GM13977 (cell line): ENCODE measurements around the gene RAB4A.

Source experiments
- DNase-seq: peaks from one replicate; pipeline ENCODE4 v3.0.0; 2012; ENCODE audit warnings: low spot score
- in situ Hi-C: fragments of 300-500 bp; cut with MboI; formaldehyde crosslinking; loops from one replicate; pipeline ENCODE4 v1.12.0; 2022; ENCODE audit warnings: low sequenced_read_pairs, low pct_unique_long_range_greater_than_20kb, mixed read lengths, inconsistent platforms; ENCODE audit not compliant: unreplicated experiment
- TF ChIP-seq, protein P1 (sequence below): IDR thresholded peaks from 2 replicates; pipeline ENCODE4 v1.5.1; 2012; ENCODE audit warnings: mild to moderate bottlenecking, control low read depth; ENCODE audit not compliant: insufficient read depth; ENCODE audit errors: extremely low read depth, missing control alignments

Gene RAB4A

DNA sequence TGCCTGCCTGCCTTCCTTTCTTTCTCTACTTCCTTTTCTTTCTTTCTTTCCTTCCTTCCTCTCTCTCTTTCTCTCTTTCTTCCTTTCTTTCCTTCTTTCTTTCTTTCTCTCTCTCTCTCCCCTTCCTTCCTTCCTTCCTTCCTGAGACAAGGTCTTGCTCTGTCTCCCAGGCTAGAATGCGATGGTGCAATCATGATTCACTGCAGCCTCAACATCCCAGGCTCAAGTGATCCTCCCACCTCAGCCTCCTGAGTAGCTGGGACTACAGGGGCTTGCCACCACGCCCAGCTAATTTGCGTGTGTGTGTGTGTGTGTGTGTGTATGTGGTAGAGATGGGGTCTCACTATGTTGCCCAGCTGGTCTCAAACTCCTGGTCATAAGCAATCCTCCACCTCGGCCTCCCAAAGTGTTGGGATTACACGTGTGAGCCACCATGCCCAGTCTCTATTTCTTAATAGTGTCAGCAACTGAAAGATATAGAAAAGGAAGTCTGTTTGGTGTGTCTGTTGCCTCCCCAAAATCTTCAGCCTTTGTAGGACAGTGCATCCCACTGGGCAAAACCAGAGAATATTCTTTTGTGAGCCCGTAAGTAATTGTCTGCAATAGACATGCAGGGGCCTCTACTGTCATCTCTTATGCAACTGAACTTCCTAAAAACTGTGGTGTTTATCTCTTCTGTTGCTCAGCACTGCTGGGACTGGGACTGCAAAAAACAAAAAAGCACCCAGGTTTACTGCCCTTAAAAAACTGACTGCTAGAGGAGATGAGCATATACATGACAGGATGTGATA lies 20.9 kb upstream of the RAB4A start:
- no peak for DNase-seq
- in situ Hi-C loops, result loop anchor here (10.0 to 25.0 kb wide), 2 partner anchors 255 to 1062 kb away; partner anchors contain the start of gene NUP133
- TF ChIP-seq, protein P1, sequence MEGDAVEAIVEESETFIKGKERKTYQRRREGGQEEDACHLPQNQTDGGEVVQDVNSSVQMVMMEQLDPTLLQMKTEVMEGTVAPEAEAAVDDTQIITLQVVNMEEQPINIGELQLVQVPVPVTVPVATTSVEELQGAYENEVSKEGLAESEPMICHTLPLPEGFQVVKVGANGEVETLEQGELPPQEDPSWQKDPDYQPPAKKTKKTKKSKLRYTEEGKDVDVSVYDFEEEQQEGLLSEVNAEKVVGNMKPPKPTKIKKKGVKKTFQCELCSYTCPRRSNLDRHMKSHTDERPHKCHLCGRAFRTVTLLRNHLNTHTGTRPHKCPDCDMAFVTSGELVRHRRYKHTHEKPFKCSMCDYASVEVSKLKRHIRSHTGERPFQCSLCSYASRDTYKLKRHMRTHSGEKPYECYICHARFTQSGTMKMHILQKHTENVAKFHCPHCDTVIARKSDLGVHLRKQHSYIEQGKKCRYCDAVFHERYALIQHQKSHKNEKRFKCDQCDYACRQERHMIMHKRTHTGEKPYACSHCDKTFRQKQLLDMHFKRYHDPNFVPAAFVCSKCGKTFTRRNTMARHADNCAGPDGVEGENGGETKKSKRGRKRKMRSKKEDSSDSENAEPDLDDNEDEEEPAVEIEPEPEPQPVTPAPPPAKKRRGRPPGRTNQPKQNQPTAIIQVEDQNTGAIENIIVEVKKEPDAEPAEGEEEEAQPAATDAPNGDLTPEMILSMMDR, result no peak

DNA sequence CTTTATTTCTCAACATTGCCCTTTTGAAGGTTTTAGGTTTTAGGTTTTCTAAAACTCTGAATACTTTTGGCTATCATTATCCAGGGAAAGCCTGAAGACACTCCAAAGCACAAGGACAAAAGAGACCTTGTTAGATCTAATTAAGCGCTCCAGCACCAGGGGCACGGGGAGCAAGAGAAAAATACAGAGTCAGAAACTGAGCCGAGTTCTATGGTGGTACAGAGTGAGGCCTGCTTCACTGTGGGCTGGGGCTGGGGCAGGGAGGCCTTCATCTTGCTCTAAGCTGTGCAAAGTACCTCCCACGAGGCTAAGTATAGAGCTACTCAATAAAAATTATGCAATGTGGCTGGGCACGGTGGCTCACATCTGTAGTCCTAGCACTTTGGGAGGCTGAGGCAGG lies 19.7 kb upstream of the RAB4A start:
- DNase-seq, result no peak
- in situ Hi-C loops, result loop anchor here (10.0 to 25.0 kb wide), 2 partner anchors 254 to 1061 kb away; partner anchors contain the start of gene NUP133
- TF ChIP-seq, protein P1, result no peak

GRCh38 chr1:229252228-229252984 lies 18.5 kb upstream of the RAB4A start:
- TF ChIP-seq, protein P1, result no peak
- in situ Hi-C loops, result loop anchor here (10.0 to 25.0 kb wide), 2 partner anchors 252 to 1060 kb away; partner anchors contain the start of gene NUP133
- no peak for DNase-seq

DNA sequence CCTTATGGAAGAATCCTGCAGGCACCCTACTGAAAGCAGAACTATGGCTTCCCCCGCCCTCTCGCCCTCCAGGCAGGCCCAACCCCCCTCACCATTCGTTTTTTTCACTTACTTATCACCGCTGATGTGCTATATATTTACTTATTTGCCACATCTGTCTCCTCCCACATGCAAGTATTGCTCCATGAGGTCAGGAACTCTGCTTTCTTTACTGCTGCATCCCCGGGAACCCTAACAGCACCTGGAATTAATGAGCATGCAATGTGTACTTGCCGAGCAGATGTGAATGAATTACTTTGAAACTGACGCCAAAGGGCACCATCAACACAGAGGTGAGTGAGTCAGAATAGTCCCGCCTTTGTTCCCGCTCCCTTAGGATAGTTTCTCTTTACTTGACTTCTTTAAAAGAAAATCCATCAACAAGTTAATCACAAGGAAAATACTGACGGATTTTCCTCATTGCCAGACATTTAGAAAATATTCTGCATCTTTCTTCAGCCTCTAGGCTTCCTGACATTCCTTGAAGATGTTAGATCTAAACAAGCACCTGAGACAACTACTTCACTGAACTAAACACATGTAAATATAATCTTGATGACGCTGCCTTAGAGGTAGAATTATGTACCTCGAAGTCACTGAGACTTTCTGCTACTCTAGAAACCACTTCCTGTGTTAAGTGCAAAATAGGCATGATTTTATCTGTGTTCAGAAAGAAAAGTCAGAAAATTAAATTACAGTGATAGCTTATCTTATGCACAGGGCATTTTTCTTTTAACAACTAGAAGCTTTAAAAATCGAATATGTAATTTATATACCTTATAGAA lies 17.5 kb upstream of the RAB4A start:
- in situ Hi-C loops, result loop anchor here (10.0 to 25.0 kb wide), 2 partner anchors 251 to 1059 kb away; partner anchors contain the start of gene NUP133
- TF ChIP-seq, protein P1, result no peak
- no peak for DNase-seq

DNA sequence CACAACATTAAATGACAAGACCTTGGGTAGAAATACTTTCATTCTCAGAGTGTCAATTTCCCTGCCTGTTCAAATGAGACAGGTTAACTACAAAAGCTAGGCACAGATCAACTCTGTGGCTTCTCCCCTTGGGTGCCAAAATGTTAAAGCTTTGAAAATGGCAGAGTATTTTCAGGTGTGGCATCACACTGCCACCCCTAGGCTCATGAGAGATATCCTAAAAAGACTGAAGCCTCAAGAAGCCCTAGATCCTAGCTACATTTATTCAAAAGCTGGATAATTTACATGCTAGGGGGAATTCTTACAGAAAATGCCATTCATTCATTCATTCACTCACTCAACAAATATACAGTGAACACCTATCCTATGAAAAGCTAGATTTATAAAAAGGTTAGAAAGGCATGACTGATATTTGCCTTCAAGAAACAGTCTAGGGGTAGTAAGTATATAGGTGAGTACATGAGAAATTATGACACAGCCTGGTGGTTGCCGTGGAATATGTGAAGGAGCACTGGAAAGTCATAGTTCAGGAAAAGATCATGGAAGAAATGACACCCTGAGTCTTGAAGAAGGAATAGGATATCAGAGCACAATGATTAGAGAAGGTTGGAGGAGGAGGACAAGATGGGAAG lies 15.9 kb upstream of the RAB4A start:
- DNase-seq, result no peak
- TF ChIP-seq, protein P1, result peak; percentile 29
- in situ Hi-C loops, result loop anchor here (10.0 to 25.0 kb wide), 2 partner anchors 250 to 1057 kb away; partner anchors contain the start of gene NUP133
